NCI-H510A treated with DMSO at 0.1 percent for 48 hours (cell line): Measurements from ENCODE around the gene SYT1.

ENCODE experiments used
- DNase-seq: peaks from one replicate; lab custom pipeline; 2025; lab: John Stamatoyannopoulos, UW

SYT1 gene

GRCh38 chr12:79058342-79058741 is 193.8 kb downstream of the SYT1 start:
- DNase-seq, result no peak

GRCh38 chr12:79059557-79059956 is 195.0 kb downstream of the SYT1 start:
- DNase-seq, result no peak

GRCh38 chr12:79063258-79063657 is 198.7 kb downstream of the SYT1 start:
- no peak for DNase-seq

- no peak for DNase-seq
Measured at GRCh38 chr12:79067977-79068376, 203.4 kb downstream of the SYT1 start.

GRCh38 chr12:79069009-79069408 is 204.4 kb downstream of the SYT1 start:
- DNase-seq, result no peak

GRCh38 chr12:79071498-79071897 is 206.9 kb downstream of the SYT1 start:
- no peak for DNase-seq

GRCh38 chr12:79073506-79073905 is 208.9 kb downstream of the SYT1 start:
- DNase-seq, result no peak

GRCh38 chr12:79082595-79082994 is 218.0 kb downstream of the SYT1 start:
- peak; percentile 41 for DNase-seq

- peak; percentile 87 for DNase-seq
Measured at GRCh38 chr12:79083181-79083580, 218.6 kb downstream of the SYT1 start.

- no peak for DNase-seq
Measured at GRCh38 chr12:79085106-79085682, 220.6 kb downstream of the SYT1 start.

GRCh38 chr12:79086541-79087296 is 222.1 kb downstream of the SYT1 start:
- DNase-seq, result no peak

- no peak for DNase-seq
Measured at GRCh38 chr12:79098530-79098929, 234.0 kb downstream of the SYT1 start.

GRCh38 chr12:79108962-79109361 is 244.4 kb downstream of the SYT1 start:
- DNase-seq, result no peak

- DNase-seq, result no peak
Measured at GRCh38 chr12:79114896-79115295, 250.3 kb downstream of the SYT1 start.

GRCh38 chr12:79115743-79116142 is 251.2 kb downstream of the SYT1 start:
- DNase-seq, result no peak

GRCh38 chr12:79119796-79120195 is 255.2 kb downstream of the SYT1 start:
- no peak for DNase-seq

GRCh38 chr12:79121486-79121885 is 256.9 kb downstream of the SYT1 start:
- no peak for DNase-seq

GRCh38 chr12:79124385-79124784 is 259.8 kb downstream of the SYT1 start:
- DNase-seq, result no peak

- DNase-seq, result no peak
Measured at GRCh38 chr12:79125358-79125757, 260.8 kb downstream of the SYT1 start.

- DNase-seq, result no peak
Measured at GRCh38 chr12:79127271-79127751, 262.7 kb downstream of the SYT1 start.

- no peak for DNase-seq
Measured at GRCh38 chr12:79128956-79129355, 264.4 kb downstream of the SYT1 start.

- no peak for DNase-seq
Measured at GRCh38 chr12:79138872-79139271, 274.3 kb downstream of the SYT1 start.

GRCh38 chr12:79140711-79141110 is 276.1 kb downstream of the SYT1 start:
- DNase-seq, result no peak

- DNase-seq, result no peak
Measured at GRCh38 chr12:79141776-79142175, 277.2 kb downstream of the SYT1 start.
